GM12878 (cell line): ENCODE results near the gene SLC25A3. TPM values are rescaled to one million over a fixed set of nuclear protein-coding genes. Genes with fewer than 3 reads are reported as not detected.
A peak's percentile ranks its signal among the peaks of the same experiment; 100 is the strongest.

ENCODE experiments used
- ATF3 ChIP-seq: IDR thresholded peaks from 2 replicates; pipeline ENCODE4 v1.6.1; 2011; ENCODE audit warnings: low read depth, mild to moderate bottlenecking, low read length, moderate library complexity, borderline replicate concordance; ENCODE audit errors: extremely low read depth
- BRCA1 ChIP-seq: IDR thresholded peaks from 2 replicates; pipeline ENCODE4 v1.6.1; 2011; ENCODE audit warnings: low read depth, low read length, improper control_type of control experiment
- CUX1 ChIP-seq: IDR thresholded peaks from 2 replicates; pipeline ENCODE4 v1.6.1; 2012; ENCODE audit warnings: improper control_type of control experiment, low read depth, low read length; ENCODE audit not compliant: insufficient replicate concordance
- HDAC6 ChIP-seq: fragments of 200-600 bp; sonication (generic); IDR thresholded peaks from one replicate; pipeline ENCODE4 v1.8.0; 2017; ENCODE audit warnings: antibody characterized with exemption; ENCODE audit not compliant: unreplicated experiment
- HSF1 ChIP-seq: fragments of 150-350 bp; IDR thresholded peaks from 2 replicates; pipeline ENCODE4 v1.6.1; 2014; ENCODE audit warnings: mild to moderate bottlenecking, low read depth, low read length
- JUNB ChIP-seq: IDR thresholded peaks from 2 replicates; pipeline ENCODE4 v1.6.1; 2016; ENCODE audit warnings: antibody characterized with exemption, mild to moderate bottlenecking
- MEF2A ChIP-seq: IDR thresholded peaks from 2 replicates; pipeline ENCODE4 v1.6.1; 2011; ENCODE audit warnings: low read depth, mild to moderate bottlenecking, low read length, moderate library complexity; ENCODE audit not compliant: insufficient read depth
- MEF2B ChIP-seq: fragments of 450-650 bp; IDR thresholded peaks from 2 replicates; pipeline ENCODE4 v1.6.1; 2018; ENCODE audit warnings: mild to moderate bottlenecking, moderate library complexity; ENCODE audit not compliant: partially characterized antibody, poor library complexity, severe bottlenecking
- MYB ChIP-seq: fragments of 150-350 bp; IDR thresholded peaks from 2 replicates; pipeline ENCODE4 v1.6.1; 2014; ENCODE audit warnings: mild to moderate bottlenecking, low read depth, low read length, borderline replicate concordance
- RAD51 ChIP-seq: fragments of 450-650 bp; IDR thresholded peaks from 2 replicates; pipeline ENCODE4 v1.6.1; 2016; ENCODE audit warnings: moderate library complexity, mild to moderate bottlenecking, inconsistent platforms
- RELB ChIP-seq: fragments of 450-650 bp; IDR thresholded peaks from 2 replicates; pipeline ENCODE4 v1.6.1; 2017; ENCODE audit warnings: low read depth, mild to moderate bottlenecking, moderate library complexity
- SIX5 ChIP-seq: IDR thresholded peaks from 2 replicates; pipeline ENCODE4 v1.6.1; 2011; ENCODE audit warnings: mild to moderate bottlenecking, low read depth, low read length, moderate library complexity; ENCODE audit not compliant: severe bottlenecking
- SMC3 ChIP-seq: IDR thresholded peaks from 2 replicates; pipeline ENCODE4 v1.6.1; 2011; ENCODE audit warnings: low read length, improper control_type of control experiment, borderline replicate concordance
- SP1 ChIP-seq: IDR thresholded peaks from one replicate; pipeline ENCODE4 v1.6.1; 2011; ENCODE audit warnings: low read depth, low read length
- SPI1 ChIP-seq: IDR thresholded peaks from 2 replicates; pipeline ENCODE4 v1.6.1; 2011; ENCODE audit warnings: low read depth, mild to moderate bottlenecking, low read length, moderate library complexity, borderline replicate concordance; ENCODE audit not compliant: insufficient read depth
- STAT3 ChIP-seq: IDR thresholded peaks from 2 replicates; pipeline ENCODE4 v1.6.1; 2011; ENCODE audit warnings: low read depth, low read length, improper control_type of control experiment
- TAF1 ChIP-seq: IDR thresholded peaks from 2 replicates; pipeline ENCODE4 v1.6.1; 2011; ENCODE audit warnings: mild to moderate bottlenecking, low read depth, low read length, borderline replicate concordance
- TCF3 ChIP-seq: IDR thresholded peaks from 2 replicates; pipeline ENCODE4 v1.6.1; 2012; ENCODE audit warnings: low read depth, mild to moderate bottlenecking, low read length, borderline replicate concordance; ENCODE audit not compliant: insufficient read depth
- WRNIP1 ChIP-seq: IDR thresholded peaks from 2 replicates; pipeline ENCODE4 v1.6.1; 2011; ENCODE audit warnings: low read depth, low read length, improper control_type of control experiment, borderline replicate concordance
- YBX1 ChIP-seq: fragments of 450-650 bp; IDR thresholded peaks from 2 replicates; pipeline ENCODE4 v1.6.1; 2016; ENCODE audit warnings: antibody characterized with exemption
- polyA plus RNA-seq, 11 experiments: library from polyadenylated mRNA; depleted of rRNA in 4 of 11; unstranded in 6 of 11; stranded (reverse) in 5 of 11; fragments of >200 nt; fragmentation: Nextera tagmentation in 4 of 11; fragmentation: Illumina TruSeq in 1 of 11; extraction: Ambion mirVana in 4 of 11; extraction: Trizol in 1 of 11; gene quantifications; 1 replicate in 1 of 11; 2 replicates in 10 of 11; pipeline versions ENCODE4 v1.2.1 to v1.2.3, GENCODE V29; 2011 to 2016; ENCODE audit warnings: inconsistent platforms in 2 of 11, missing spikeins in 2 of 11, low read depth in 1 of 11
- total RNA-seq, 4 experiments: library from RNA; depleted of rRNA in 3 of 4; stranded (reverse); fragments of >200 nt in 3 of 4; fragmentation: Illumina TruSeq in 1 of 4; extraction: Trizol in 1 of 4; gene quantifications; 2 replicates each; pipeline versions ENCODE4 v1.2.1 to v1.2.3, GENCODE V29; 2013 to 2021

SLC25A3 gene
- total and polyA plus RNA-seq, 10 of the 15 experiments (the other 5 are each of a cell fraction or from before 2014, with no cell fraction given), result 314 to 700 (median 589) TPM

GRCh38 chr12:98593351-98594049 is at the start of gene SLC25A3 (continued):
- TF ChIP-seq SMC3 (no peak), MYB (no peak), MEF2A (no peak), SIX5 (peak; percentile 42), MEF2B (no peak), HSF1 (no peak), CUX1 (no peak), TCF3 (peak; percentile 73; the same call in 1 of the 2 replicates), HDAC6 (peak; percentile 42), SPI1 (no peak), BRCA1 (no peak), ATF3 (no peak), RELB (peak; percentile 83), RAD51 (no peak), WRNIP1 (no peak), SP1 (peak; percentile 93), STAT3 (no peak), TAF1 (peak; percentile 93), YBX1 (no peak), JUNB (no peak)
